GM21619 (cell line): ENCODE data around the gene TGFBR2.

Experiments used
- ATAC-seq: cut with Tn5 transposase; IDR thresholded peaks from one replicate; pipeline ENCODE4 v1.9.1; 2021; ENCODE audit not compliant: unreplicated experiment

Gene TGFBR2

DNA sequence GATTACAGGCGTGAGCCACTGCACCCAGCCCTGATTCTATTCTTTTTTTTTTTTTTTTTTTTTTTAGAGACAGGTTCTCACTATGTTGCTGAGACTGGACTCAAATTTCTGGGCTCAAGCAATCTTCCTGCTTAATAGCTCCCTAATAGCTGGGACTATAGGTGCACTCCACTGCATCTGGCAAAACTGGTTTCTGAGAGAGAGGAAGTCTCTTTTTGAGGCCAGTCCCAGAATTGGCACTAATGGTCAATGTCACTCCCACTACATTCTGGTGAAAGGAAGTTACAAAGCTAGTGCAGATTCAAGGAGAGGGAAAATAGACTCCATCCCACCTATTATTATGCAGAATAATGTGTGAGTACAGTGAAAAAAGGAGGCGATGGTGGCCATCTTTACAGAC is 5.8 kb upstream of the TGFBR2 start:
- no peak for ATAC-seq

GRCh38 chr3:30602946-30603345 is 3.5 kb upstream of the TGFBR2 start:
- peak; percentile 31 for ATAC-seq

DNA sequence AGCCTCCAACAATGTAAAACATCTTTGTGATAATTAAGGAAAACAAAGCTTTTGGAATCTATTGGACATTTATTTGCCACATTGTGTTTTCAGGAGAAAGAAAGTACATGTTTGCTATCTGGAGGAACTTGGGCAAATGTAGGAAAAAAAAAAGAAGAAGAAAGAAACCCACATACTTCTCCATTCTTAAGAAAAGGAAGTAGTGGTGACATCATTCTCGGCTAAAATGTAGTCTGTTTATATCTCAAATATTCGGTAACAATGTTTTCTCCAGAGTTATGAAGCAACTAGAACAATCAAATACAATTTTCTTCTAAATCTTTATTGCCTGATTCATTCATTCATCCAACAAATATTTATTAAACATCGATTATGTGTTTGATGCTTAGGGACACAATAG is 2.3 kb upstream of the TGFBR2 start:
- no peak for ATAC-seq

DNA sequence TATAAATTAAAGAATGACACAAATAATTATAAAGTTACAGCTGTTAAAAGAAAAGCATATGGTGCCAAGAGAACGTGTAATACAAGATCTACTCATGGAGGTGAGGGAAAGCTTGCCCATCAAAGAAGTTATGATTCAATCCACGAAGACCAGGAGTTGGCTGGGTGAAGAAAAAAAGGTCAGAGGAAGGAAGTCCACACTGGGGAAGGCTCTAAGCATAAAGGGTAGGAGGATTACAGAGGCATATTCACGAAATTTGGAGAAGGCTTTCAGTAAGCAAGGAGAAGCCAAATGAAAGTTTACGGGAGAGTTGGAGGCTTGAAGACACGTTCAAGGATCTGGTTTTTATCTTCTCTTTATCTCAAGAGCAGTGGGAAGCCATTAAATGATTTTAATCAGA is 1.8 kb upstream of the TGFBR2 start:
- ATAC-seq: no peak

DNA sequence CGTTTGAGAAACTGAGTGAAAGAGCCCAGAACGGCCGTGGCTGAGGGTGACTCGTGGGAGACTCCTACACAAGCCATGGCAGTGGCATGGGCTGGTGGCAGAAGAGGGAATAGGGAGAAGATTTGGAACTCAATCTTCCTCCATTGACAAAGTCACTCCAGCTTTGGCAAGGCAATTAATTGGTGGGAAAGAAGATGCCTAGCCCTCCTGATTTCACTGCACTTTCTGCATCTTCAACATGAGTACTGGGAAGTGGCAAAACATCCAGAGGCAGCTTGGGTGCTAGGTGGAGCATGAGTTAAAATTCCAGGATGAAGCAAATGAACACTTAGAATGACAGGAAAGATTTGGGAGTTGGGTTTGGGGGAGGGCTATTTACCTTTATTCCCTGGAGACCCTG is 1.4 kb upstream of the TGFBR2 start:
- no peak for ATAC-seq

DNA sequence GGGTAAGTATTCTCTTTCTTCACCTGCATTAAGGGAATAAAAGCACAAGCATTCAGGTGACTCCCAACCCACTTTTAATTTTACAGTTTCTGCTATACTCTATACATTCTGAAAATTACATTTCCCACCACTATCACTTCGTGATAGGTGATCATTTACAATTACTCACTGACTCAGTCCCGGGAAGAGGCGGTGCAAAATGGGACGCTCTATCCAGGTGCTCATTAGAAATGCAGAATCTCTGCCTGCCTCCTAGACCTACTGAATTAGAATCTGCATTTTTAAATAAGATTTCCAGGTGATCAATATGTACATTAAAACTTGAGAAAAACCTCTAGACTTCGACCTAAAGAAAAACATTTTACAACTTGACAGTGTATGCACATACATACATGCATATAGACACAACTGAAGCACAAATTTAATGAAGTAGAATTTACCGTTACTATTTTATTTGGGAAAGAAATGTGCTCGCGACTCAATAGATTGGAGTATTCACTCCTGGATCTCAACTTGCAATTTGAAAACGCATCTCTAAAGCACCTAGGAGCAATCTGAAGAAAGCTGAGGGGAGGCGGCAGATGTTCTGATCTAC is 598 bp upstream of the TGFBR2 start:
- ATAC-seq: no peak

DNA sequence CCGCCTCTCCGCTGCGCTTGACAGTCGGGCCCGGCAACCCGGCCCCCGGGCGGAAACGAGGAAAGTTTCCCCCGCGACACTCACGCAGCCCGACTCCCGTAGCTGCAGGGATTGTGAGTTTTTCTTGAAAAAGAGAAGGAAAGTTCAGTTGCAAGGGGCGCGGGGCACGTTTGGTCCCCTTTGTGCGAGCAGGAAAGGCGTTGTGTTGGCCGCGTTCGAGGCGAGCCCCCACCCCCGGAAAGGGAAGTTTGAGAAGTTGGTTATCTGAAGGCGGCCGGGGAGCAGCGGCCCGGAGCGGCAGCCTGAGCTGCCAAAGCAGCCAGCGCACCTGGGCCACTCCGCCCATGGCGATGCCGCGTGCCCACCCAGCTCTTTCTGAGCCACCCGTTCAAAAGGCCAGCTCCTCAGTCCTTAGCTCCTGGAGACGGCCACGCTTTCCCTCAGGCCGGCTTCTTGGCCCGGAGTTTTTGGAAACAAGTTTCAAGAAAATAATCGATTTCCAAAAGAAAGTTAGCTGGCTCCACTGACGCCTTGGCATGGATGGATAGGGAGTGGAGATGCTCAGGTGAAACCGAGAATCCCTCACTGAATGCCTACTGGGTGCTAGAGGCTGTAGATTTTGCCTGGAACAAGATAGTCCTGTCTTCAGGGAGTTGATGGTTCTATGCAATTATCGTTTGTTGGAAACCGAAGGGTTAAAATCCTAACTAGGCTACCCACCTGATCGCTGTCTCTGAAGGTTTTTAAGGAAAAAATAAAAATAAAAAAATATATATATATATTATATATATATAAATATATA is 832 bp downstream of the TGFBR2 start:
- ATAC-seq: peak; percentile 46

DNA sequence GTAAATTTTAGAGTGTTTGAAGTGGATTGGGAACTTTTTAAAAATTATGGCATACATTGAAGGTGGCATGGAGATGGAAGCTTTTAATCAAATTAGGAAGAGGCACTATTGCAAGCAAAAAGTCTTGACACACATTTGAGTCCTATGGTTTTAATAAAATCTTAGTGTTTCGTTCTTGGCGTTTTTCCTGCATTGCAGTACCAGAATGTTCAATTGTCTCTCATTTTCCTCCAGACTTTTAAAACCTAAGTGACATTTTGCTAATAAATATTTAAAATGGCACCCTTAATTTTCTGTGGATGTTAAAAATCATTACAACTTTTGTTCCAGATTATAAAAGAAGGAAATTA is 2.2 kb downstream of the TGFBR2 start:
- ATAC-seq: no peak

- ATAC-seq: no peak
Measured at GRCh38 chr3:30609930-30610701, 3.7 kb downstream of the TGFBR2 start.

DNA sequence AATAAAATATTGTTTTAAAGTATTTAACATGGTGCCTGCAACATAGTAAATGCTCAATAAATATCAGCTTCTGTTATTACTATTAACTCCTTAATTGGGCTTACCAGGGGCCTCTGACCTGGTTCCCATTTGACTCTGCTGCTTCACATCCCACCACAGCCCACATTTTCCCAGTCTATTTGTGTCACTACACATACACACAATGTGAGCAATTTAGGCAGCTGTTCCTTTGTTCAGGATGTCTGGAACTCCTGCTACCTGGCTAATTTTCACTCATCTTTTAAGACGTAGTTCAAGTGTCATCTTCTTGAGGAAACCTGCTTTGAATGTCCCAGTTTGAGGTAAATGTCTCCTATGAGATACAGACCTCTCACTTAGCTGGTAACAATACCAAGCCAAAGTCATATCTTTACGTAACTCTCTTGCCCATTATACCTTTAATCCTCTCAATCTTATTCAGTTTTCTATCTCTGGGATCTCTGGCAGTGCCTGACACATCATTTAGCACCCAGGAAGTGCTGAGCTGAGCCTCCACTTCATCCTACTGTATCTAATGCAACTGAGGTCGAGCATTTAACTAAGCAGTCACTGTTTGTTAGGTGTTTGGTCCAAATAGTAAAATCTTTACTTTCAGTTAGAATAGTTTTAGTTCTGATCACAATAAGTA is 4.4 kb downstream of the TGFBR2 start:
- ATAC-seq: no peak

DNA sequence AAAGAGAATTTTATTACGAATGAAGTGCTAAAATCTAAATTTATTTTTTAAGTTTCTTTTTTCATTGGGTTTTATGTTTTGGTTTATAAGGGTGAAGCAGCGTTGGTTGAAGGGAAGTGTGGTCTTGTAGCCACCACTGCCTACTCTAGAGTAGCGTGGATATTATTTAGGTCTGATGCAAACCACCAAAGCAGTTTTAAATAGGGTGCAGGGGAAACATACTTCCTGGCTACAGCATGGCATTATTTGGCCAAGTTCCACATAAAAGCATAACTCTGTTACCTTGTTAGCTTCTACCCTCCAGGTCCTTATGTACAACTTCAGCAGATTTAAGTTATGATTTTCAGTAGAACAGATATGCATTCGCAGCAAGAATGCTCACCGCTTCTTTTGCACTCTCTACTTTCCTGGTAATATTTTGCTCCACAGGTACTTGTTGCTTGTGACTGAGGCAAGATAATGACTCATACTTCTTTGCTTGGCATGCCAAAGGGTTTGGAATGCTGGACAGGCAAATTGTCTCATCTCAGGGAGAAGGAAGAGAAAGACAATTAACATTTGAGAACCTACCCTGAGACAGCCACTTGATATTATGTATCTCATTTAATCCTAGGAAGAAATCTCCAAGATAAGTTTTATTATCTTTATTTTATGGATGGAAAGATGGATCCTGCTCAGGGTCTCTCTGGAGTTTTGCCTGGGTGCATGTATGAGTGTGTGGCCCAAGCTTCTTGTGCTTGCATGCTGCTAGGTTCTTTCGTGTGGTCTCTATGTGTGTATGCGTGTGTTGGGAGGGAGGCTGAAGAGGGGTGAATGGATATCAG is 5.4 kb downstream of the TGFBR2 start:
- no peak for ATAC-seq

- ATAC-seq: no peak
Measured at GRCh38 chr3:30612437-30613132, 6.2 kb downstream of the TGFBR2 start.

DNA sequence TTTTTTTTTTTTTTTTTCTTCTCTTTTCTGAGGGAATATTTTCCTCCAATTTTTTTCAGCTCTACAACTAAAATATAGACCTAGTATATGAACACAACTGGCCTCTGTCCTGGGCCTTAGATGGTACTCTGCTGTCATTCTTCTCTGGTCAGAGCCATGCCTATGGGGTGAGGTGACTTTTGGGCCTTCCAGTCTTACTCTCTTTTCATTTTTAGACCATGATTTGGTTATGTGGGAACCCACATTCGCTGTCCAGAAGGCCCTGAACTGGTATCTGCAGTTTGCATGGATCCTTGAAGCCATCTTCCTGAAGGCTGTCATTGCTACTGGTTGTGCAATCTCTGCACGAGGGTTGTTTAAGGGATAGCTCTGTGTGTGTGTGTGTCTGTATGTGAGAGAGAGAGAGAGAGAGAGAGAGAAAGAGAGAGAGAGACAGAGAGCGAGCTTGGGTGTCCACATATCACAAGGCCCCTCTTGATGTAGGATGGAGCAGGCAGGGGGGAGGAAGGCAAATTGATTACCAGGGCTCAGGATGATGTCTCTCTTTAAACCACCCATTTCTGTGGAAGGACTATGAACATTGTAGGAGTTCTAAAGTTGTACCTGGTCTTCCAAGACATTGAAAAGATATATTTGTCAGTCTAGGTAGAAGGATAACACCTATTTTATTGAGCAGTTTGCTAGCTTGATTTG is 6.9 kb downstream of the TGFBR2 start:
- no peak for ATAC-seq

DNA sequence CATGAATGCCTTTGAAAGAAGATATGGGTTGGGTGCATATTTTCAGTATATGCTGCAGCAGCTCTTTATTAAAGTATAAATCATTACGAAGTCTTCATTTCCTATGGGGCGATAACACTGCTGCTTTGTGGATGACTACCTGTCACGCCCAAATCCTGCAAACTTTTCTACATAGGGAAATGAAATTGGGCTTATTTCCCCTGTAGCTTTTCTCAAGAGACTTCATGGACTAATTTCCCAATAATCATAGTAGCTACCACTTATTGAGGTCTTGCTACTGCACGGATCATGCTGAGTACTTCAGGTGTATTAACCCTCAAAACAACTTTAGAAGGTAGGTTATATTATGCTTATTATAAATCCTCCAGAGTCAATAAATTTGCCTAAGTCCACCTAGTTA is 8.0 kb downstream of the TGFBR2 start:
- ATAC-seq: no peak

DNA sequence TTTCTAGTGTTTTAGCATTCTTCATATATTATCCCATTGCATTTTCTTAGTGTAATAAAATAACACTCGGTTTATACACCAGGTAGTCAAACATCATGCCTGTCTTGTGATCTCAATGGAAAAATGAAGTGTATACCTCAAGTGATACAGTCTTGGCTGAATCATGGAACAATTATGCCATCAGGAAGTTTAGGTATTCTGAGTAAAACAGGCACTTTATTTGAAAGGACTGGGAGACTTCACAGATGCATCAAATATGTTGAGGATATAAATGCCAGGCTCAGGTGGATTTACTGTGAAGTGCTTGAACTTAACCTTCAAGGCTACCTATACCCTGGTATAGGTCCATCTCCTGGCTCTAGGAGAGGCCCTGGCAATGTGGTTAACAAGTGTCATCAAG is 8.5 kb downstream of the TGFBR2 start:
- ATAC-seq: no peak

GRCh38 chr3:30615615-30616346 is 9.4 kb downstream of the TGFBR2 start:
- no peak for ATAC-seq

GRCh38 chr3:30616347-30617027 is 10.1 kb downstream of the TGFBR2 start:
- ATAC-seq: no peak

DNA sequence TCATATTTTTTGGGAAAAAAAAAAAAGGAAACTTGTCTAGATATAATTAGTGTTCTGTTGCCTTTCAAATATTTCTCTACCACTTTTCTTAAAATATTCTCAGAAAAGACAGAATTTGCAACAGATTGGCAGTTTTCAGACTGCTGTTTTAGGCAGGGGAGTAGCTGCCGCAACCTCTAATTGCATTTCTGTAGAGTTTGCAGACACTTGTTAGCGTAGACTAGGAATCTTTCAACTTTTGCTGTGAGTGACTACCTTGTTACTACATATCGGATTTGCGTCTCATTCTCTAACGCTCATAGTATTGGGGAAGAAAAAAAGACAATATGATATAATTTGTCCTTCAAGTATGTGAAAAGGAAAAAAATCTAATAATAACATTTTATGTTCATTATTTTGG is 10.7 kb downstream of the TGFBR2 start:
- ATAC-seq: no peak
